ENCODE results near the gene OR51M1. TPM values are rescaled to one million over a fixed set of nuclear protein-coding genes. Genes with fewer than 3 reads are reported as not detected.

Gene OR51M1
- polyA plus RNA-seq, 3 donors = not detected

DNA sequence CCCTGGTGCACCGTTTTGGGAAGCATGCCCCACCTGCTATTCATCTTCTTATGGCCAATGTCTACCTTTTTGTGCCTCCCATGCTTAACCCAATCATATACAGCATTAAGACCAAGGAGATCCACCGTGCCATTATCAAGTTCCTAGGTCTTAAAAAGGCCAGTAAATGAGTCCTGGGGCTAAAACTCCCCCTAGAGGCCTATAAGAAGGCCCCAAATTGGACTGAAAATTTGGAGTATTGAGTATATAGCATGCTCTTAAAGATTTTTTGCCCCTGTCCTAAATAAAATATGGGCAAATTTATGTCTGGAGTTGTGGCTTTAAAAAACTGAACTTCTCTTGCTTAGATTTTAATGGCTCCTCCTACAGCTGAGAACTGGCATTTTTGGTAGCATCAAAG, 6.6 kb downstream of the OR51M1 start:
- H3K27me3 ChIP-seq (ENCODE audit: control insufficient read depth in 2 of 2, insufficient read depth in 2 of 2, low read length in 2 of 2) = no peaks in the 10 kb centered on the region
- no peak for DNase-seq
- no peak overlapping the region for H3K4me2 ChIP-seq (replicated peaks; ENCODE audit: extremely low read depth, low read length, poor library complexity, severe bottlenecking)
- H3K36me3 Mint-ChIP-seq = no peaks in the 10 kb centered on the region
- peaks cover 0 to 2% (median 0%) of the 10 kb centered on the region in 7 donors for H3K9me3 Mint-ChIP-seq
- H3K9ac ChIP-seq (ENCODE audit: insufficient read depth, low read length, poor library complexity, severe bottlenecking) = no peak overlapping the region
- no peaks in the 10 kb centered on the region for H3K9me3 ChIP-seq (replicated peaks in 1 of 2; ENCODE audit: control insufficient read depth in 1 of 2, insufficient read depth in 1 of 2, low read length in 2 of 2)
- WGBS (ENCODE audit: insufficient coverage) = no CpG with 5 or more reads among the region's 2 CpGs
- no peaks in the 10 kb centered on the region for H3K79me2 ChIP-seq (ENCODE audit: insufficient read depth, low read length)
- H3K27me3 Mint-ChIP-seq (ENCODE audit: low read depth in 3 of 3) = no peaks in the 10 kb centered on the region
- H4K20me1 ChIP-seq (ENCODE audit: insufficient read depth, low read length) = no peaks in the 10 kb centered on the region
- no peak overlapping the region for H3K27ac Mint-ChIP-seq
- no peak overlapping the region for H3K4me3 Mint-ChIP-seq
- intact Hi-C loops (cut with micrococcal nuclease) = no loop called here
- no peaks in the 10 kb centered on the region for H3K4me1 Mint-ChIP-seq
- H3K4me1 ChIP-seq (ENCODE audit: control insufficient read depth in 1 of 2, insufficient read depth in 2 of 2, low read length in 2 of 2) = no peaks in the 10 kb centered on the region
- H2AFZ ChIP-seq (ENCODE audit: insufficient read depth, low read depth, low read length, poor library complexity, severe bottlenecking) = no peak overlapping the region
- H3K4me3 ChIP-seq (replicated peaks in 1 of 3; ENCODE audit: low read depth in 2 of 3, low read length in 3 of 3) = no peak overlapping the region
- no peaks in the 10 kb centered on the region for H3K36me3 ChIP-seq (replicated peaks in 1 of 2; ENCODE audit: control insufficient read depth in 1 of 2, insufficient read depth in 2 of 2, low read length in 2 of 2)
- TF ChIP-seq, protein P1, sequence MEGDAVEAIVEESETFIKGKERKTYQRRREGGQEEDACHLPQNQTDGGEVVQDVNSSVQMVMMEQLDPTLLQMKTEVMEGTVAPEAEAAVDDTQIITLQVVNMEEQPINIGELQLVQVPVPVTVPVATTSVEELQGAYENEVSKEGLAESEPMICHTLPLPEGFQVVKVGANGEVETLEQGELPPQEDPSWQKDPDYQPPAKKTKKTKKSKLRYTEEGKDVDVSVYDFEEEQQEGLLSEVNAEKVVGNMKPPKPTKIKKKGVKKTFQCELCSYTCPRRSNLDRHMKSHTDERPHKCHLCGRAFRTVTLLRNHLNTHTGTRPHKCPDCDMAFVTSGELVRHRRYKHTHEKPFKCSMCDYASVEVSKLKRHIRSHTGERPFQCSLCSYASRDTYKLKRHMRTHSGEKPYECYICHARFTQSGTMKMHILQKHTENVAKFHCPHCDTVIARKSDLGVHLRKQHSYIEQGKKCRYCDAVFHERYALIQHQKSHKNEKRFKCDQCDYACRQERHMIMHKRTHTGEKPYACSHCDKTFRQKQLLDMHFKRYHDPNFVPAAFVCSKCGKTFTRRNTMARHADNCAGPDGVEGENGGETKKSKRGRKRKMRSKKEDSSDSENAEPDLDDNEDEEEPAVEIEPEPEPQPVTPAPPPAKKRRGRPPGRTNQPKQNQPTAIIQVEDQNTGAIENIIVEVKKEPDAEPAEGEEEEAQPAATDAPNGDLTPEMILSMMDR (IDR thresholded peaks at IDR 0.05) = no peak
- H3K27ac ChIP-seq (ENCODE audit: low read depth in 1 of 2, low read length in 2 of 2) = no peak overlapping the region

DNA sequence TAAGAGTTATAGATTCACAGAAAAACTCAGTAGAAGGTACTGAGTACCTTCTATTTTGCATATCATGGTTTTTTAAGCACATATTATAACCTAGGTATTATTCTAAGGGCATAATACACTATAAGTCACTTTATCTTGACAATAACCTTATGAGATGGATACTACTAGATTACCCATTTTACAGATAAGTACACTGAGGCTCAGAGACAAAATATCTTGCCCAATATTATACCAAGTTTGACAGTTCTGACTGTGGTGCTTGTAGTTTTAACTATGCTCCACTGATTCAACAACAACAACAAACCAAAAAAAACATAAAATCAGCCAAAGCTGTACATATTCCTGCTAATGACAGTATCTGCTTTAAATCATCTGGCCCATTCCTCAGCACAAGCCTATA, 10.5 kb downstream of the OR51M1 start:
- Histone ChIP-seq H3K9ac (ENCODE audit: insufficient read depth, low read length, poor library complexity, severe bottlenecking) (no peak overlapping the region), H3K4me1 (ENCODE audit: control insufficient read depth in 1 of 2, insufficient read depth in 2 of 2, low read length in 2 of 2) (no peaks in the 10 kb centered on the region), H4K20me1 (ENCODE audit: insufficient read depth, low read length) (no peaks in the 10 kb centered on the region), H3K9me3 (replicated peaks in 1 of 2; ENCODE audit: control insufficient read depth in 1 of 2, insufficient read depth in 1 of 2, low read length in 2 of 2) (no peaks in the 10 kb centered on the region), H3K79me2 (ENCODE audit: insufficient read depth, low read length) (no peaks in the 10 kb centered on the region), H2AFZ (ENCODE audit: insufficient read depth, low read depth, low read length, poor library complexity, severe bottlenecking) (no peak overlapping the region), H3K36me3 (replicated peaks in 1 of 2; ENCODE audit: control insufficient read depth in 1 of 2, insufficient read depth in 2 of 2, low read length in 2 of 2) (no peaks in the 10 kb centered on the region), H3K4me2 (replicated peaks; ENCODE audit: extremely low read depth, low read length, poor library complexity, severe bottlenecking) (no peak overlapping the region), H3K27ac (ENCODE audit: low read depth in 1 of 2, low read length in 2 of 2) (no peak overlapping the region), H3K4me3 (replicated peaks in 1 of 3; ENCODE audit: low read depth in 2 of 3, low read length in 3 of 3) (no peak overlapping the region), H3K27me3 (ENCODE audit: control insufficient read depth in 2 of 2, insufficient read depth in 2 of 2, low read length in 2 of 2) (no peaks in the 10 kb centered on the region)
- TF ChIP-seq, protein P1 (IDR thresholded peaks at IDR 0.05) = no peak
- H3K4me3 Mint-ChIP-seq = no peak overlapping the region
- no peaks in the 10 kb centered on the region for H3K36me3 Mint-ChIP-seq
- DNase-seq = no peak
- no peaks in the 10 kb centered on the region for H3K27me3 Mint-ChIP-seq (ENCODE audit: low read depth in 3 of 3)
- peaks cover 0 to 2% (median 0%) of the 10 kb centered on the region in 7 donors for H3K9me3 Mint-ChIP-seq
- intact Hi-C loops (cut with micrococcal nuclease) = no loop called here
- H3K27ac Mint-ChIP-seq = no peak overlapping the region
- no peaks in the 10 kb centered on the region for H3K4me1 Mint-ChIP-seq

Measured in CD14-positive monocyte (primary cell).